CD4-positive, alpha-beta T cell (primary cell): ENCODE measurements around the gene UXS1. TPM values are rescaled to one million over a fixed set of nuclear protein-coding genes. Genes with fewer than 3 reads are reported as not detected.

ENCODE experiments used
- ATAC-seq: fragments of 200-7000 bp; cut with Tn5 transposase; one replicate; pipeline ENCODE4 v1.10.0; 2022; ENCODE audit warnings: mild to moderate bottlenecking; ENCODE audit not compliant: poor library complexity
- CTCF ChIA-PET: fragments of 350-600 bp; sonication (Branson Sonifier 250); formaldehyde crosslinking; loops from one replicate; lab custom pipeline; 2021; ENCODE audit warnings: antibody characterized with exemption, inconsistent platforms; lab: Charles Lee
- POLR2A ChIA-PET: fragments of 350-600 bp; sonication (Branson Sonifier 250); formaldehyde crosslinking; loops from one replicate; lab custom pipeline; 2021; ENCODE audit warnings: antibody characterized with exemption, inconsistent platforms; lab: Charles Lee
- DNase-seq, 14 experiments: peaks; one replicate each; pipeline ENCODE4 v3.0.0-alpha.2; 2013 to 2020; ENCODE audit warnings: mixed read lengths in 2 of 14
- H3K27ac ChIP-seq, 2 donors: one replicate each; pipeline versions ENCODE4 v1.5.1 to v1.7.0; 2013; ENCODE audit warnings: low read length in 2 of 2, low read depth in 1 of 2, mild to moderate bottlenecking in 1 of 2
- H3K27me3 ChIP-seq, 2 experiments: 1 replicate in 1 of 2; 2 replicates in 1 of 2; pipeline versions ENCODE4 v1.6.1 to v1.7.0; 2013; ENCODE audit warnings: low read length in 2 of 2, control low read depth in 1 of 2, mild to moderate bottlenecking in 1 of 2, moderate library complexity in 1 of 2; ENCODE audit not compliant: insufficient read depth in 2 of 2, control insufficient read depth in 1 of 2
- H3K36me3 ChIP-seq: one replicate; pipeline ENCODE4 v1.6.1; 2013; ENCODE audit warnings: low read length, control low read depth; ENCODE audit not compliant: insufficient read depth
- H3K4me1 ChIP-seq: one replicate; pipeline ENCODE4 v1.6.1; 2013; ENCODE audit warnings: low read length, control low read depth; ENCODE audit not compliant: insufficient read depth
- H3K4me3 ChIP-seq: one replicate; pipeline ENCODE4 v1.5.1; 2013; ENCODE audit warnings: mild to moderate bottlenecking, low read length, moderate library complexity
- H3K9me3 ChIP-seq, 2 experiments: 1 replicate in 1 of 2; 2 replicates in 1 of 2; pipeline versions ENCODE4 v1.6.1 to v1.7.0; 2013; ENCODE audit warnings: low read length in 2 of 2, mild to moderate bottlenecking in 2 of 2, control low read depth in 1 of 2, moderate library complexity in 1 of 2; ENCODE audit not compliant: control insufficient read depth in 1 of 2, insufficient read depth in 1 of 2
- H3K27ac Mint-ChIP-seq: one replicate; pipeline ENCODE4 v1.8.0; 2020; ENCODE audit warnings: mixed read lengths
- H3K27me3 Mint-ChIP-seq: one replicate; pipeline ENCODE4 v1.8.0; 2021; ENCODE audit warnings: mixed read lengths
- H3K36me3 Mint-ChIP-seq: one replicate; pipeline ENCODE4 v1.8.0; 2021; ENCODE audit warnings: low read depth, mixed read lengths
- H3K4me1 Mint-ChIP-seq: one replicate; pipeline ENCODE4 v1.8.0; 2021; ENCODE audit warnings: low read depth, mixed read lengths
- H3K4me3 Mint-ChIP-seq: one replicate; pipeline ENCODE4 v1.8.0; 2020; ENCODE audit warnings: mild to moderate bottlenecking, mixed read lengths
- H3K9me3 Mint-ChIP-seq: one replicate; pipeline ENCODE4 v1.8.0; 2020; ENCODE audit warnings: mixed read lengths
- CTCF ChIP-seq: fragments of 200-600 bp; IDR thresholded peaks from one replicate; pipeline ENCODE4 v1.8.0; 2022; ENCODE audit warnings: antibody characterized with exemption, mild to moderate bottlenecking
- intact Hi-C, 2 experiments: fragments of 100-400 bp; cut with DNase I in 1 of 2; cut with micrococcal nuclease in 1 of 2; formaldehyde crosslinking; loops; one replicate each; pipeline versions ENCODE4 v1.15.1 to v1.9.0; 2023 to 2025; cut with DNase I, micrococcal nuclease
- total RNA-seq, 174 experiments: library from RNA in 2 of 174; stranded (reverse) in 2 of 174; gene quantifications; one replicate each; pipeline ENCODE4 v1.2.3 and lab custom pipeline; 2021 to 2026

UXS1 gene
- total RNA-seq, 2 experiments from 2014 or later = 59.3 to 67.1 TPM

DNA sequence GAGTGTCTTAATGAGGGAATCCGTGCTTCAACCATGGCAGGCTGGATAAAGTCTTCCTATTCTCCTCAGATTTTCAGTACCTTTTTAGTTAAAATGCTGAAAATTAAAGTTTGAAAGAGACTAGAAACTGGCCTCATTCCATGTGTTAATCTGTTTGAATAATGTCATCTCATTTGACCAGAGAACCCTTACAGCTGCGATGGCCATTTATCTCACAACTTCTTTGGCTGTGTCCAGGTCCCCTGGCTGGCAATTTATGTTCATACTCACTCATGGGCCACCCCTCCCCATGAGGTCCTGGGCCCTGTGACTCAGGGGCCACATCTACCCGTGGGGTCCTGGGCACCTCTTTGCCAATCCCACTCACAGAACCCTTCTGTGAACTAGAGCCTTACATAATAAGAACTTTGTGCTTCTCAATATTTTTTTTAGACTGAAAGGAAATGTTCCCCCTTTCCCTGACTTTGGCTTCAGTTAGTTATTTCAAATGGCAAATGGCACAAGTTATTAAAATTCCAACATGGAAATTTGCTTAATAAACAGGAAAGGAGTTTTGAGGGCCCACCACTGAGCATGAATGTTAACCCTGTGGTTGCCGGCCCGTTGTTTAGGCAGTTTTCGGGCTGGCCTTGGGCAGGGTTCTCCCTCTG, 134.6 kb downstream of the UXS1 start:
- Histone ChIP-seq H3K36me3 (no peaks in the 10 kb centered on the region), H3K27ac (no peak overlapping the region), H3K27me3 (no peaks in the 10 kb centered on the region), H3K4me1 (peaks cover 54% of the 10 kb centered on the region), H3K9me3 (no peaks in the 10 kb centered on the region), H3K4me3 (no peak overlapping the region)
- DNase-seq (no peak), ATAC-seq (no peak)
- H3K27ac Mint-ChIP-seq = peak overlapping the region; percentile 11
- POLR2A ChIA-PET = interaction anchor here (1.6 kb wide), 1 partner anchor 276 kb away, joined by 5 read pairs; no protein-coding TSS in a partner anchor
- no peak for TF ChIP-seq CTCF
- H3K36me3 Mint-ChIP-seq = no peaks in the 10 kb centered on the region
- H3K4me3 Mint-ChIP-seq = no peak overlapping the region
- H3K9me3 Mint-ChIP-seq = no peaks in the 10 kb centered on the region
- CTCF ChIA-PET = interaction anchor here (1.0 kb wide), 1 partner anchor 26 kb away, joined by 4 read pairs; no protein-coding TSS in a partner anchor
- no peaks in the 10 kb centered on the region for H3K27me3 Mint-ChIP-seq
- H3K4me1 Mint-ChIP-seq = peaks cover 67% of the 10 kb centered on the region
- intact Hi-C loops = loop anchor here in 1 of 2 experiments (5.0 kb wide), 1 partner anchor 87 kb away; no protein-coding TSS in a partner anchor

GRCh38 chr2:106058469-106059137, 135.5 kb downstream of the UXS1 start:
- ATAC-seq = no peak
- Histone ChIP-seq H3K9me3 (no peaks in the 10 kb centered on the region), H3K27me3 (no peaks in the 10 kb centered on the region), H3K4me3 (no peak overlapping the region), H3K4me1 (peaks cover 63% of the 10 kb centered on the region), H3K27ac (no peak overlapping the region), H3K36me3 (no peaks in the 10 kb centered on the region)
- TF ChIP-seq CTCF = no peak
- peak in 3 of 14 experiments; percentile 9 to 43 (median 24) for DNase-seq
- no peaks in the 10 kb centered on the region for H3K36me3 Mint-ChIP-seq
- no peaks in the 10 kb centered on the region for H3K27me3 Mint-ChIP-seq
- no peak overlapping the region for H3K4me3 Mint-ChIP-seq
- H3K4me1 Mint-ChIP-seq = peaks cover 67% of the 10 kb centered on the region
- CTCF ChIA-PET = interaction anchor here (1.0 kb wide), 1 partner anchor 27 kb away, joined by 4 read pairs; no protein-coding TSS in a partner anchor
- intact Hi-C loops = no loop called here
- peak overlapping the region; percentile 11 for H3K27ac Mint-ChIP-seq
- POLR2A ChIA-PET = interaction anchor here (1.6 kb wide), 1 partner anchor 275 kb away, joined by 5 read pairs; no protein-coding TSS in a partner anchor
- no peaks in the 10 kb centered on the region for H3K9me3 Mint-ChIP-seq

- POLR2A ChIA-PET = no interaction called here
- Histone ChIP-seq H3K4me3 (no peak overlapping the region), H3K27ac (no peak overlapping the region), H3K27me3 (no peaks in the 10 kb centered on the region), H3K36me3 (no peaks in the 10 kb centered on the region), H3K4me1 (peaks cover 72% of the 10 kb centered on the region), H3K9me3 (no peaks in the 10 kb centered on the region)
- ATAC-seq (peak; percentile 88), DNase-seq (peak; percentile 23 to 79 (median 64))
- Mint-ChIP-seq H3K9me3 (no peaks in the 10 kb centered on the region), H3K27ac (peak overlapping the region; percentile 60), H3K27me3 (no peaks in the 10 kb centered on the region), H3K4me1 (peaks cover 71% of the 10 kb centered on the region), H3K36me3 (no peaks in the 10 kb centered on the region), H3K4me3 (peak overlapping the region; percentile 60)
- intact Hi-C loops = no loop called here
- CTCF ChIA-PET = no interaction called here
- TF ChIP-seq CTCF = no peak
These were observed 136.9 kb downstream of the UXS1 start for GRCh38 chr2:106057206-106057605.
